MCF 10A (cell line): Measurements from ENCODE around the gene CMYA5. TPM values are rescaled to one million over a fixed set of nuclear protein-coding genes. Genes with fewer than 3 reads are reported as not detected.

ENCODE experiments used
- BruUV-seq: library from RNA; stranded (reverse); fragments of 400-500 nt; replicated peaks from 2 replicates; lab custom pipeline; 2021; lab: Mats Ljungman, UMichigan
- CTCF ChIA-PET: fragments of 300-600 bp; sonication (Branson Sonifier 250); formaldehyde crosslinking; extraction: SDS; loops from one replicate; lab custom pipeline; 2021; ENCODE audit warnings: antibody characterized with exemption, inconsistent platforms; lab: Yijun Ruan, JAX
- POLR2A ChIA-PET: fragments of 300-600, 350-650 bp; sonication (Branson Sonifier 250); formaldehyde crosslinking; extraction: SDS; loops from one replicate; lab custom pipeline; 2020; ENCODE audit warnings: antibody characterized with exemption, inconsistent platforms; lab: Yijun Ruan, JAX
- DNase-seq: peaks from one replicate; pipeline ENCODE4 v3.0.0-alpha.2; 2018; ENCODE audit not compliant: unreplicated experiment
- H3K27ac Mint-ChIP-seq: one replicate; pipeline ENCODE4 v1.8.0; 2022; ENCODE audit warnings: mild to moderate bottlenecking, low read depth, mixed read lengths; ENCODE audit not compliant: unreplicated experiment
- H3K27me3 Mint-ChIP-seq: one replicate; pipeline ENCODE4 v1.8.0; 2022; ENCODE audit warnings: mixed read lengths; ENCODE audit not compliant: insufficient read depth, unreplicated experiment
- H3K36me3 Mint-ChIP-seq: one replicate; pipeline ENCODE4 v1.8.0; 2022; ENCODE audit warnings: mild to moderate bottlenecking, moderate library complexity, mixed read lengths; ENCODE audit not compliant: insufficient read depth, unreplicated experiment
- H3K4me1 Mint-ChIP-seq: one replicate; pipeline ENCODE4 v1.8.0; 2022; ENCODE audit warnings: mixed read lengths; ENCODE audit not compliant: insufficient read depth, unreplicated experiment
- H3K4me3 Mint-ChIP-seq: one replicate; pipeline ENCODE4 v1.8.0; 2022; ENCODE audit warnings: mild to moderate bottlenecking, moderate library complexity, mixed read lengths; ENCODE audit not compliant: unreplicated experiment
- H3K9me3 Mint-ChIP-seq: one replicate; pipeline ENCODE4 v1.8.0; 2022; ENCODE audit warnings: mixed read lengths; ENCODE audit not compliant: unreplicated experiment
- intact Hi-C: fragments of 100-400 bp; cut with micrococcal nuclease; formaldehyde crosslinking; loops from 2 replicates; pipeline ENCODE4 v1.14.1; 2022
- total RNA-seq: library from RNA; stranded (reverse); gene quantifications from 2 replicates; pipeline ENCODE4 v1.2.3, GENCODE V29; 2022
- TF ChIP-seq, protein P1 (sequence below): fragments of 200-600 bp; IDR thresholded peaks from one replicate; pipeline ENCODE4 v1.8.0; 2022; ENCODE audit warnings: antibody characterized with exemption, mild to moderate bottlenecking; ENCODE audit not compliant: unreplicated experiment

CMYA5 gene
- total RNA-seq, 1 experiment from 2014 or later = 0.61 TPM

DNA sequence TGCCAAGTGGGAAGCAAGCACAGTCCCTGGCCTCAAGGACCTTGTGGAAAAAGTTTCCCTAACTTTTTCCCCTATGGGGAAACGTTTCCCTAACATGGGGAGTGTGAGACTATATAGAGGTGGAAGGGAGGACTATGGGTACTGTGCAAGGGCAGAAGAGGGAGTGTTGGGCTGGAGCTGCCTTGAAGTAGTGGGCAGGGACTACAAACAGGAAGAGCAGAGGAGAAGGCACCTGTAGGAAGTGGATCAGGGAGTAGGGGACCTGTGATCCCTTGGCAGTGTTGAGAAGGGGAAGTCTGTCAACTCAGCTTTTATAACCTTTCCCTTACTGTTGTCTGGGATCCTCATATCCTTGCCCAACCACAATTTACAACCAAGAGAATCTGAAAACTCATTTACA is 1.4 kb downstream of the CMYA5 start:
- intact Hi-C loops = no loop called here
- no peaks in the 10 kb centered on the region for H3K27me3 Mint-ChIP-seq
- BruUV-seq = no TSS peak
- ChIA-PET CTCF (interaction anchor here (0.8 kb wide), 1 partner anchor 10 kb away, joined by 3 read pairs; no protein-coding TSS in a partner anchor), POLR2A (no interaction called here)
- H3K36me3 Mint-ChIP-seq = peaks cover 37% of the 10 kb centered on the region
- no peak for DNase-seq
- no peaks in the 10 kb centered on the region for H3K9me3 Mint-ChIP-seq
- no peak overlapping the region for H3K4me3 Mint-ChIP-seq
- peaks cover 5% of the 10 kb centered on the region for H3K4me1 Mint-ChIP-seq
- TF ChIP-seq, protein P1, sequence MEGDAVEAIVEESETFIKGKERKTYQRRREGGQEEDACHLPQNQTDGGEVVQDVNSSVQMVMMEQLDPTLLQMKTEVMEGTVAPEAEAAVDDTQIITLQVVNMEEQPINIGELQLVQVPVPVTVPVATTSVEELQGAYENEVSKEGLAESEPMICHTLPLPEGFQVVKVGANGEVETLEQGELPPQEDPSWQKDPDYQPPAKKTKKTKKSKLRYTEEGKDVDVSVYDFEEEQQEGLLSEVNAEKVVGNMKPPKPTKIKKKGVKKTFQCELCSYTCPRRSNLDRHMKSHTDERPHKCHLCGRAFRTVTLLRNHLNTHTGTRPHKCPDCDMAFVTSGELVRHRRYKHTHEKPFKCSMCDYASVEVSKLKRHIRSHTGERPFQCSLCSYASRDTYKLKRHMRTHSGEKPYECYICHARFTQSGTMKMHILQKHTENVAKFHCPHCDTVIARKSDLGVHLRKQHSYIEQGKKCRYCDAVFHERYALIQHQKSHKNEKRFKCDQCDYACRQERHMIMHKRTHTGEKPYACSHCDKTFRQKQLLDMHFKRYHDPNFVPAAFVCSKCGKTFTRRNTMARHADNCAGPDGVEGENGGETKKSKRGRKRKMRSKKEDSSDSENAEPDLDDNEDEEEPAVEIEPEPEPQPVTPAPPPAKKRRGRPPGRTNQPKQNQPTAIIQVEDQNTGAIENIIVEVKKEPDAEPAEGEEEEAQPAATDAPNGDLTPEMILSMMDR = no peak
- H3K27ac Mint-ChIP-seq = no peak overlapping the region

DNA sequence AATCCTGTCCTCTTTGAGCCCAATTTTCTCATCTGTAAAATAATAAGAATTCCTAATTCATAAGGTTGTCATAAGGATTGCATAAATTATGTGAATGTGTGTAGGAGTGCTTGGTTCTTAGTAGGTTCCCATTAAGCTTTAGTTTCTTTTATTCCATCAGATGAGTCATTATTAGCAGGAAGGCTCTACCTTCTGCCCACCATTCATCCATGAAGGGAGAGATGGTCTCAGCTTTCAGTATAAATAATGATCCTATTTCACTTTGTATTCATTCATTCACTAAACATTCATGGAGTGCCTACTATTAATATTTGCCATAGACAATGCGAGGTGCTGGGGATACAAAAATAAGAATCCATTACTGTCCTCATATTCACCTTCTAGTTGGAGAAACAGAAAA is 3.0 kb downstream of the CMYA5 start:
- Mint-ChIP-seq H3K9me3 (no peaks in the 10 kb centered on the region), H3K4me3 (no peak overlapping the region), H3K4me1 (peaks cover 5% of the 10 kb centered on the region), H3K27ac (no peak overlapping the region), H3K27me3 (no peaks in the 10 kb centered on the region), H3K36me3 (peaks cover 23% of the 10 kb centered on the region)
- no peak for DNase-seq
- CTCF ChIA-PET = interaction anchor here (0.7 kb wide), 1 partner anchor 32 kb away, joined by 3 read pairs; no protein-coding TSS in a partner anchor
- intact Hi-C loops = no loop called here
- POLR2A ChIA-PET = interaction anchor here (0.9 kb wide), 1 partner anchor 80 kb away, joined by 3 read pairs; no protein-coding TSS in a partner anchor
- TF ChIP-seq, protein P1 = no peak
- BruUV-seq = no TSS peak

DNA sequence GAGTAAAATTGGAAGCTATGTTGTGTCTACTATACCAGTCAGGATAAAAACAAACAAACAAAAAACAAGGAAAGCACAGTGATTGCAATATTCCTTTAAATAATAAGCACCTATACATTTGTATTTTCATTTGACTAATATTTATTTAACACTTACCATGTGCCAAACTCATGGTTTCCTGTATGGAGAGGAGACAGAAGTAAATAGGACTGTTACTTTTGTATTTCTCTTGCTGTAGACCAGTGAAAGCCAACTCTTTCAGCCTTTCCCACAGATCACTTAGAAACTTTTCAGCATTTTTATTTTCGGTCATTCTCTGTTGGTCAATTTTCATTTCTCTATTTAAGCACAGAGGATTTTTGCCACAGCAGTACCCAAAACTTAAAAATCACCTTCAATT is 4.5 kb downstream of the CMYA5 start:
- ChIA-PET POLR2A (interaction anchor here (0.7 to 2.2 kb wide), 2 partner anchors 11 to 296 kb away, joined by 3 to 8 read pairs; no protein-coding TSS in a partner anchor), CTCF (interaction anchor here (1.7 kb wide), 1 partner anchor 9 kb away, joined by 7 read pairs; no protein-coding TSS in a partner anchor)
- no TSS peak for BruUV-seq
- DNase-seq = no peak
- TF ChIP-seq, protein P1 = no peak
- no peak overlapping the region for H3K27ac Mint-ChIP-seq
- H3K4me3 Mint-ChIP-seq = no peak overlapping the region
- H3K36me3 Mint-ChIP-seq = peaks cover 12% of the 10 kb centered on the region
- no peaks in the 10 kb centered on the region for H3K9me3 Mint-ChIP-seq
- no peaks in the 10 kb centered on the region for H3K27me3 Mint-ChIP-seq
- intact Hi-C loops = no loop called here
- H3K4me1 Mint-ChIP-seq = peaks cover 5% of the 10 kb centered on the region

DNA sequence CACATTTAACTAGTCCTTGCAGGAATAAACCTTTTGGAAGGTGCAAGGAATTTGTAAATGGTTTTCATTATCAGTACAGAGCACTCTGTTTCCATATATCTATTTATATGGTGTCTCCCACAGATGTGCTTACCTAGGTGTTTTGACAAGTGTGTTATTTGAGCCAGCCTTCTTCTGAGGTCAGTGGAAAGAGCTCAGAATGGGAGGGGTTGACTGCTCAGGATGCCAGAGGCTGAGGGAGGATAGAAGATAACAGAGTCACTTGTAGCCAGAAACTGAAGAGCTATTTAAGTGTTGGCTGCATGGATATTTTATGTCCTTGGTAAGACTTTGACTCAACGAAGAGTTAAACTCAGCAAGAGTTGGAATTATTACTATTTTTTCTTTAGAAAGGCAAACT is 5.0 kb downstream of the CMYA5 start:
- TF ChIP-seq, protein P1 = no peak
- no peak for DNase-seq
- Mint-ChIP-seq H3K36me3 (peaks cover 12% of the 10 kb centered on the region), H3K4me3 (no peak overlapping the region), H3K4me1 (peaks cover 5% of the 10 kb centered on the region), H3K9me3 (no peaks in the 10 kb centered on the region), H3K27ac (no peak overlapping the region), H3K27me3 (no peaks in the 10 kb centered on the region)
- CTCF ChIA-PET = interaction anchor here (1.7 kb wide), 1 partner anchor 9 kb away, joined by 7 read pairs; no protein-coding TSS in a partner anchor
- POLR2A ChIA-PET = interaction anchor here (0.7 to 2.2 kb wide), 2 partner anchors 10 to 295 kb away, joined by 3 to 8 read pairs; no protein-coding TSS in a partner anchor
- BruUV-seq = no TSS peak
- intact Hi-C loops = no loop called here
